Kasumi-1 (cell line): ENCODE results near the gene NHERF2.
"Not testable (repeated sequence)": the region's sequence is repeated elsewhere in the genome, so short reads cannot be mapped to it uniquely, and the experiment has no call there.

ENCODE experiments used
- DNase-seq, 2 experiments: peaks; one replicate each; lab custom pipeline; 2025; lab: John Stamatoyannopoulos, UW

Gene NHERF2

DNA sequence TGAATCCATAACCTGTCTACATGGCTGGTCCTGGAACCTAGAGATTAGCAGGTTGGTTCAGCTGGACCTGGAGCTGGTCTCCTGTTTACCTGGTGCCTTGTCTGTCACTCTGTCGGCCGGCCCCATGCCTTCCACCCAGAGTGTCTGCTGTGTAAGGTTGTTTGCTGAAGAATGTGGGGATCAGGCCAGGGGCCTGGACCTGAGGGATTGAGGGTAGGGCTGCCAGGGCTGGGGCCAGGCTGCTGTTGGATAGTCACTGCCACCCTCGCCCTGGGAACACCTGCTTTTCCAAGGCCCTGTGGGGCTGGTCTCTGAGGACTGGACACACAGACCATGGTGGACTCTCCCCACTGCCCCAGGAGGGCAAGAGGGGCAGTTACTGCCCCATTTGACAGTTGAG is 1.4 kb downstream of the NHERF2 start:
- no peak for DNase-seq

DNA sequence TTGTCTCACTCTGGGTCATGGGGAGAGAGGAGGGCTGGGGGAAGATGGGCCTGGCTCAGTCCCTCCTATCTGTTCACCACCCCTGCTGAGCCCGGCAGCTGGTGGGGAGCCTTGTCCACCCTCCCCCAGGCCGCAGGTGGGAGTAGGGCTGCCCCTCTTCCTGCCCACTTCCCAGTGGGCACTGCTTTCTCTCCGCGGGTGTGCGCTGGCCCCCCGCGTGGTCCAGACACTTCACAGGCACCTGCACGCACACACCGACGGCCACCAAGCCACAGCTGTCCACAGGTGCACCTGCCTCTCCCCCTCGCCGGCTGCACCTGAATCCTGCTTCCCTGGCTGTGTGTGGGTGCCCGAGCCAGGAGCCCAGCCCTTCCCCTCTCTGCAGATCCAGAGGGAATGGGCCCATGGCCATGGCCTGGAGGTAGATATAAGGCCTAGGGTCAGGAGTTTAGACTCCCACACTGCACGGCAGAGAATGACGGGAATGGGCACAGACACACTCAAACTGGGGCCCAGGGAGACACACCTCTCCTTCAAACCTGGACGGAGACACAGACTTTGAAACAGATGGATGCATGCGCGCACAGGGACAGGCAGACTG is 2.0 kb downstream of the NHERF2 start:
- no peak for DNase-seq

DNA sequence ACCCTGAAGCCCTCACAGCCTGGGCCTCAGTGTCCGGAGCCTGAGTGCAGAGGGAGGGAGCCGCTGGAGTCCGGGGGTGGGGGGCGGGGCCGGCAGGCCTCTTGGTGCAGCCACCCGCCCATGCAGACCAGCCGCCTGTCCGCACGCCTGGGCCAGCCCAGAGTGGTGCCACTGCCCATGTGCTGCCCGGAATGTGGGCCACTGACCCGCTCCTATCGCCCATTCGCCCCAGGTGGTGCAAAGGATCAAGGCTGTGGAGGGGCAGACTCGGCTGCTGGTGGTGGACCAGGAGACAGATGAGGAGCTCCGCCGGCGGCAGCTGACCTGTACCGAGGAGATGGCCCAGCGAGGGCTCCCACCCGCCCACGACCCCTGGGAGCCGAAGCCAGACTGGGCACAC is 2.6 kb downstream of the NHERF2 start:
- no peak for DNase-seq

DNA sequence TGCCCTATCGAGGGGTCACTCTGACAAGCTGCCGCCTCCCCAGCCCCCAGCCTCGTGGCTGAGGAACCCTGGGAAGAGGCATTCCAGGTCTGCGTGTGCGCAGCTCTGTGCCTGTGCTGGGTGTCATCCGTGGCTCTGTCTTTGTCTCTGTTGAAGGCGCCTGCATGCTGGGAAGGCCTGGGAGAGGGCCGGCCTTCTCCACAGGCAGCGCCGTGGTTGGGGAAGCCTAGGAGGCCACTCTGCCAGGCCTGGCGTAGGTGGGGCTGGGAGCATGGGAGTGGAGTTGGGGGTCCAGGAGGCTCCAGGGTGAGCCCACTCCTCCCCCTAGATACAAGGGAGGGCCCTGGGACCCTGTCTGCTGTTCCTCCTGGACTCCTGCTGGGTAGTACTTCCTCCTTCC is 3.3 kb downstream of the NHERF2 start:
- no peak for DNase-seq

DNA sequence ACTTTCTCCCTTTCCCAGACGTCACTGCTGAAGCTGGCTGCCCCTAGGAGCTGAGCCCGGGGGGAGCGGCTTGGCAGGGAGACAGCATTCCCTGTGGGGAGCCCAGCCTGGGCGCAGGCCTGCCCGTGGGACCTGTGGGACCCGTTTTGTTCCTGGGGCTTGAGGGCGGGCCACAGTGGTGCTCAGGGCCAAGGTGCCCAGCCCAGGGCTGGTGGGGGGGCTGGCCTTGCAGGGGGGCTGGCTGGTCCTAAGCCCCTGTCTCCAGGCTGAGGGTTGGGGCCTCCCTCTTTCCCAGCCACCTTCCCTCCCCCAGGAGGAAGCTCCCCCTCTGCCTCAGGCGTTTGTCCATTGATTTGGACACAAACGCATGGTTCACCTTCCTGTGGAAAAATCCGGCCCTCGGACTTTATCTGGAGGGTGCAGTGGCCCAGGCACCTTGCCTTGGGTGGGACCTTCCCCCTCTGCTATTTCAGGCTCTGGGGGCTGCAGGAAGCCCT is 4.4 kb downstream of the NHERF2 start:
- DNase-seq: no peak

DNA sequence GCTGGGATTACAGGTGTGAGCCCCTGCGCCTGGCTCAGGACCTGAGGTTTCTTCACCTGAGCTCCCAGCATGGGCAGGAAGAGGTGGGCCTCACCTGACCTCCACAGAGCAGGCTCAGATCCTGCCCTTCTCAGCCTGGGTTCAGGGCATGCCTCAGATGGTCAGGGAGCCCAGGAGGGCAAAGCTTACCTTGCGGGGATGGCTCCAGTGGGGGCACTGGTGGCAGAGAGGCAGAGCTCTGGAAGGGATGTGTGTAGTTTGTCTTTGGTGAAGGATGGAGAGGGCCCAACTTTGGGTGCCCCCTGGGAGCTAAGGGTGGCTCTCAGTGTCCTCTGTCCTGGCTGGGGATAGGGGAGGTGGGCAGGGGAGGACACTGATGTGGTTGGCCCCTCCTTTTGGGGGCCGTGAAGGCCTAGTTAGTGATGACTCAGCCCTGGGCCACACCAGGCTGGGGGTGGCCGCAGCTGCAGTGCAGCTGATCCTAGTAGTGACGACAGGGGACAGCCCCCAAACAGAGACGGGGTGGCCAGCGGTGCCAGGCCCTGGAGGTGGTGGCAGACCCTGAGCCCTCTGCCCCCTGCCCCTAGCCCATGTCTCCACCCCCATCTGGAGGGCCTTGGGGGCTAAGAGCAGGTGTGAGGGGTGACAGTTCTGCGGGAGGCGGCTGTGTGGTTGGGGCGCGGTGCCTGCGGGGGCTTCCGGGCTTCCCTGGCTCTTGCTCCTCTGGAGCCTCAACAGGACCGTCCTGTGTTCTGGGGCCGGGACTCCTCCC is 5.8 kb downstream of the NHERF2 start:
- no peak for DNase-seq

DNA sequence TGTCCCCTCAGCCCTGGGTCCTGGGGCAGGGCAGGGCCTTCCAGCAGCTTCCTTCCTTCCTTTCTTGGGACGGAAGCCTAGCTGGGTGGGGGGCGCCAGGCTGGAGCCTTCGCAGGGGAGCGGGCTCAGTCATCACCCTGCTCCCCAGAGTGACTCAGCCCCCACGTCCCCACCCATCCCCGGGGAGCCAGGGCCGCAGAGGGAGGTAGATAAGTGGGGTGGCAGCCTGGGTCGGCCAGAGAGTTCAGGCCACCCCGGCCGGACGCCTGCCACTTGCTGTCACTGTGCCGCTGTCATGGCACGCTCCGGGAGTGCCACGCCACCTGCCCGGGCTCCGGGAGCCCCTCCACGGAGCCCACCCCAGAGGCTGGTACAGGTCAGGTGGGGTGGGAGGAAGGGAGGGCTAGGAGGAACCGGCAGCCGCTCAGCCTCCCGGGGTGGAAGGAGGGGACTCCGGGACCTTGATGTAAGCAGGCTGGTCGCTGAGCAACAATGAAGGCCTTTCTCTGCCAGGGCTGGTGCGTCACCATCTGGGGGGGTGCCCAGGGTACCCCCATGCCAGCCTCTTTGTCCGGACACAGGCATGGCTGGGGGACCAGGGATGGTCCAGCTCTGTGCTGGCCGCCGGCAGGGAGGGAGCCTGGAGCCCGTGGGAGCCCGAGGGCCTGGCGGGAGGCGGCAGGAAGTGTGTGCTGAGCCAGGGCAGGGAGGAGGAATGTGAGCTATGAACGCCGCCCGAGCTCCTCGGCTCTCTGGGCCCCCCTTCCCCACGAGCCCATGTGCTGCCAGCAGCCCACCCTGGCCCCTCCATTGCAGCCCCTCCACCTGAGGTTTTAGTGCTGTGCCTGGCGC is 6.6 kb downstream of the NHERF2 start:
- DNase-seq: no peak

DNA sequence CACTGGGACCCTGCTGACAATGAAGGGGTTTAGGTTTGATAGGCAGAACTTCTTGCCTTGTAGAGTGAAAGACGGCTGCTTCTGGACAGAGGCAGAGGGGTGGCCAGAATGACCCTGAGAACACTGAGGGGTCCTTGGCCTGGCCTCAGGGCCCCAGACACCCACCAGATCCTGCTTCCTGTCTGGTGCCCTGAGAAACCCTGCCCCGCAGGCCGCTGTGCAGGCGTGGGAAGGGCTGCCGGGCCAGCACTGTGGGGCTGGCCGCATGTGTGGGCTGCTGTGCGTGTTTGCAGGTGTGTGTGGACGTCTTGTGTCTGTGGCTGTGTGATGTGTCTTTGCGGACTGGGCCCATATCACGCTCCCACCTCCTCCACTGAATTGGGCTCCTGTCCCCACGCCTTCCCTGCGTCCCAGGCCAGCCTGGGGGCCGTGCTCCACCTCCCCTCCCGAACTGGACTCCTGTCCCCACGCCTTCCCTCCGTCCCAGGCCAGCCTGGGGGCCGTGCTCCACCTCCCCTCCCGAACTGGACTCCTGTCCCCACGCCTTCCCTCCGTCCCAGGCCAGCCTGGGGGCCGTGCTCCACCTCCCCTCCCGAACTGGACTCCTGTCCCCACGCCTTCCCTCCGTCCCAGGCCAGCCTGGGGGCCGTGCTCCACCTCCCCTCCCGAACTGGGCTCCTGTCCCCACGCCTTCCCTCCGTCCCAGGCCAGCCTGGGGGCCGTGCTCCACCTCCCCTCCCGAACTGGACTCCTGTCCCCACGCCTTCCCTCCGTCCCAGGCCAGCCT is 7.4 kb downstream of the NHERF2 start:
- not testable (repeated sequence) for DNase-seq

DNA sequence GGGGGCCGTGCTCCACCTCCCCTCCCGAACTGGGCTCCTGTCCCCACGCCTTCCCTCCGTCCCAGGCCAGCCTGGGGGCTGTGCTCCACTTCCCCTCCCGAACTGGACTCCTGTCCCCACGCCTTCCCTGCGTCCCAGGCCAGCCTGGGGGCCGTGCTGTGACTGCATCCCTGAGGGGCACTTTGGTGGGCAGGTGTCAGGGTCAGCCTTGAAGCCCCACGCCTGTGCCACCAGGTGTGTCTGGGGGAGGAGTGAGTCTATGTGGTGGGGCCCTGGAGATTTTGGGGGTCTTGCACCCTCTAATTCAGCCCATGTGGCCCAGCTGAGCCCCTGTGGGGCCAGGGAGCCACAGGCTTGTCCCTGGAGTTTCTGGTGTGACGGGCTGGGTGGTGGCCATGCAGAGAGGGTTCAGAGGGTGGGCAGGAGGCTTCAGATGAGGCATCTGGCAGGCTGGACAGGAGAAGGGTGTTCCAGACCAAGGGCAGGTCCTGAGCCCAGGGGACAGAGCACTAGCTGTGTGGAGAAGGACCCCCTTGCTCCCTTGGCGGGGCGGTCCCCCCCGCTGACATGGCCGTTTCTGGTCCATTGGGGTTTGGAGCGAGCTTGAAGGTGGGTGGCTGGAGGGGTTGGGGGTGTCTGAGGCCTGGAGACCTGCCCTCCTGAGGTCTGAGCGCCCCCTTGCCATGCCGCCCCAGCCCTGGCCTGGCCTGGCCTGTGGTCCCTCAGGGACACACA is 8.2 kb downstream of the NHERF2 start:
- no peak for DNase-seq

DNA sequence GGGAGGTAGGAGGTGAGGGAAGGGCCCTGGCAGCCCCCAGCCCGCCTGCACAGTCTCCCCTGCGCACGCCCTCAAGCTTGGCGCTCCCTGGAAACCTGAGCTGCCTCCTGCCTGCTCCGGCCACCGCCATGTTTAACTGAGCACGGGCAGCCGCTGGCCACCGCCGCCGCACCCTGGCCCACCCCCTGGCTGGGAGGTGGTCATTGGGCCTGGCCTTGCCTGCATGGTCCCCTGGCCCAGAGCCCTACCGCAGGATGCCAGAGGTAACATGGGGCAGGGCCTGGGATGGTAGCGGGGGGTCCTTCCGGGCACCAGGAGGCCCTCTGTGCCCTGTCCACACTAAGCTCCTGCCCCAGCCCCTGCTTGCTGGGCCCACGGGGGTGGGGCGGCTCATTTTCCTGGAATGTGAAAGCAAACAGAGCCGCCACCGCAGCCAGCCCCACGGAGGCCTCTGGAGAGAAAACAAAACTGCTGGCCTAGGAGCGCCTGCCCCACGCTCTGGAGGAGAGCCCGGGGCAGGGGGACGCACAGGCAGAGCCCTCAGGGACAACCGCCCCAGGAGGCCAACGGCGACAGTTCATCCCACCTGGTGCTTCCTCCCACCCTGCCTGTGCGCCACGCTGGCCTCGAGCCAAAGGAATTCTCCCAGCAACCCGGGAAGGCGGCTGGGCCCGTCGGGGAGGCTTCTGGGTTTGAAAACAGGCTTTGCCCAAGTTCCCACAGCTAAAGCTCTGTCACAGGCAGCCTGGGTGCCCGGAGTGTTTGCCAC is 8.9 kb downstream of the NHERF2 start:
- DNase-seq: no peak

DNA sequence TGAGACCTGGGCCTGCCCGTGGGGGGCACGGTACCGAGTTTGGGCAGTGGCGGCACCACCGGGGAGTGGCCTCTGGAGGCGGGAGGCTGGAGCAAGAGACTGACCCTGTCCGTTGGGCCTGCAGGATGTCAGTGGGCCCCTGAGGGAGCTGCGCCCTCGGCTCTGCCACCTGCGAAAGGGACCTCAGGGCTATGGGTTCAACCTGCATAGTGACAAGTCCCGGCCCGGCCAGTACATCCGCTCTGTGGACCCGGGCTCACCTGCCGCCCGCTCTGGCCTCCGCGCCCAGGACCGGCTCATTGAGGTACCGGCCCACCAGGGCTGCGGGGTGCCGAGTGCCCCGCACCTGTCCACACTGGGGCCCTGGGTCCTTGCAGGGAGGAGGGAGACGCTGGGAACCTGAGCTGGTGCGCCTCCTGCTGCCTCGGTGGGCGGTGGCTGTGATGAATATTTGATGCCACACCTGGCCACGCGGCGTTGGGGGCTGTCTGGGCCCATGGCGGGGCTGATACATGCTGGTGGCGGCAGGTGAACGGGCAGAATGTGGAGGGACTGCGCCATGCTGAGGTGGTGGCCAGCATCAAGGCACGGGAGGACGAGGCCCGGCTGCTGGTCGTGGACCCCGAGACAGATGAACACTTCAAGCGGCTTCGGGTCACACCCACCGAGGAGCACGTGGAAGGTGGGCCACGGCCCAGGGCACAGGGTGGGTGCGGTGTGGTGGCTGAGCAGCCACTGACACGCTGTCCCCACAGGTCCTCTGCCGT is 9.7 kb downstream of the NHERF2 start:
- no peak for DNase-seq

DNA sequence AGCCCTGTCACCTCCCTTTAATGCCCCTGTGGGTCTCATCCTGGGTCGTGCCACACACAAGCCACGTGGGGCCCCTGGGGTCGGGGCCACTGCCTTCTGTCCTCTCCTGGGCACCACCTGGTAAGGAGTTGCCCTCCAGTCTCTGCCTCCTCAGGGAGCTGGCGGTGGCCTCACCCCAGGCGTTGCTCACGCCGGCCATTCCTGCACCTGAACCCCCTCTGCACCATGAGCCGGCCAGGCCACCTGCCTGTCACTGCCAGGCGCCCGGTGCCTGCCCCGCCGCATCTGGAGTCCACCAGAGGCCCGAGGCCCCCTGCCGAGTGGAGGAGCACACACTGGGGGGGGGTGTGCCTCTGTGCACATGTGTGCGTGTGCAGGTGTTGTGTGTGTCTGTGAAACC is 10.4 kb downstream of the NHERF2 start:
- no peak for DNase-seq

DNA sequence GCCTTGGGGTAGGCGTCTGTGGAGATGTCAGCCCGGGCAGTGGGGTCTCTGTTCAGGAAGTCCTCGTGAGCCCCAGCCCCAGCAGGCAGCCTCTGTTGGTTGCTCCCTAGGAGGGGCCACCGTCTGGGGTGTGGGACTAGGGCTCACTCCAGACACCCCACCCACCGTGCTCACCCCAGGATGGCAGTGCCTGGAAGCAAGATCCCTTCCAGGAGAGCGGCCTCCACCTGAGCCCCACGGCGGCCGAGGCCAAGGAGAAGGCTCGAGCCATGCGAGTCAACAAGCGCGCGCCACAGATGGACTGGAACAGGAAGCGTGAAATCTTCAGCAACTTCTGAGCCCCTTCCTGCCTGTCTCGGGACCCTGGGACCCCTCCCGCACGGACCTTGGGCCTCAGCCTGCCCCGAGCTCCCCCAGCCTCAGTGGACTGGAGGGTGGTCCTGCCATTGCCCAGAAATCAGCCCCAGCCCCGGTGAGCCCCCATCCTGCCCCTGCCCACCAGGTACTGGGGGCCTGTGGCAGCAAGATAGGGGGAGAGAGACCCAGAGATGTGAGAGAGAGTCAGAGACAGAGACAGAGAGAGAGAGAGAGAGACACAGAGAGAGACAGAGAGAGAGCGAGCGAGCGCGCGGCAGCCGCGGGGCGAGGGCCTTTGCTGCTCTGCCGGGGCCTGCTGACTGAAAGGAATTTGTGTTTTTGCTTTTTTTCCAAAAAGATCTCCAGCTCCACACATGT is 11.1 kb downstream of the NHERF2 start:
- DNase-seq: no peak

DNA sequence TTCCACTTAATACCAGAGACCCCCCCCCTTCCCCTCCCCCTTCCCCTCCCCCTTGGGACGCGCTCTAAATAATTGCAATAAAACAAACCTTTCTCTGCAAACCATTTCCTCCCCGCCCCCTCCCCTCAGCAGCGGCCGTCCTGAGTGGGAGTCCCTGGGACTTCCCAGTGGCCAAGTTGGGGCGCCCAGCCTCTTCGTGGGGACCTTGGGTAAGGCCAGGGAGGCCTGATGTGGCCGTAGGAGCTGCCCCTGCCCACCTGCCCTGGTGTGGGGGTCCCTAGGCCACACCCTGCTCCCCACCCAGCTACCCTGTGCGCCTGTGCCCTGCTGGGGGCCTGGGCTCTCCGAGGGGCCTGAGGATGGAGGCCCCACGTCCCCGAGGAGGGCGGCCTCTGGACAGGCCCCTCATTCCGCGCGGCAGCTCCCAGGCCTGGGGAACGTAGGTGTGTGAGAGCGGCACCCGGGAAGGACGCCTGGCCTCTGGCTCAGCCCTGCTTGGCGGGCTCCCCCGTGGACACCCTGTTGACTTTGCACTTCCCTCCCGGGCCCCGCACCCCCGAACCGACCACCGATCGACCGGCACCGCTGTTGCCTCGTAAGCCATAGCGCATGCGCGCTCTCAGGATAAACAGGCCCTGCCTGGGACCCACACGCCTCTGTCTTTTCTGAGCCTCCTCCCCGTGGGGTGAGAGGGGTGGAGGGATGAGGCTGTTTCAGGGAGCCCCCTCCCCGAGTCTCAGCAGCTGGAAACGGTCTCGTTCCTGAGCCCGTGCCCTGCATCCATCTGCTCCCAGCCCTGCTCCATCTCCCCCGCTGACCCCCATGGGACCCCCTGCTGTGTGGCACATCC is 11.9 kb downstream of the NHERF2 start:
- no peak for DNase-seq

DNA sequence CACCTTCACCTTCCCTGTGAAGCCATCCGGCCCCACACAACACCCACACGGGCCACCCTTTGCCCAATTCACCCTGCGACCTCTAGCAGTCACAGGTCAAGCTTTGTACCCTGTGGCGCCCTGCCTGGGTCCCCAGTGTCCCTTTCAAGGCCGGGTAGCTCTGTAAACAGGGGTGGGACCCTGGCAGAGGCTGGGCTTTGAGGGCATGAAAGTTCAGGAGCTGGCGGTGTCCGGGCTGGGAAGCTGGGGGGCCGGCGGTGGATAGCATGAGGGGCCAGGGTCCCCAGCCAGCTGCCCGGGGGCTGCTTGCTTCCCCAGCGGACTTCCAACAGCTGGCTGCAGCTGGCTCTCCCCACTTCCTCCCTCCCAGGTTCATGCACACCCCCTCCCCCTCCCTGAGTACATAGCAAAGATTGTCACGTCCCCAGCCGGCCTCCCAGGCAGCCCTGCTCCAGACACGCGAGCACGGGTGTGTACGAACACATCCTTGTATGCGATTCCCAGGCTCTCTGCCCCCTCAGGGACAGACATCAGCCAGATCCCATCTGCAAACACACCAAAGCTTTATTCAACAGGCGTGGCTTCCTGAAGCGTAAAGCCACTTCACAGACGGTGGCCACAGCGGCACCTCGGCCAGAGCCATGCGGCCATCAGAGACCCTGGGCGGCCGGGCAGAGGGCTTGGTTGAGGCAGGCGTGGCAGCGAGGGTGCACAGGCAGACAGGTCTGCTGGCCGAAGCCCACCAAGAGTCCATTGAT is 12.8 kb downstream of the NHERF2 start:
- DNase-seq: no peak

DNA sequence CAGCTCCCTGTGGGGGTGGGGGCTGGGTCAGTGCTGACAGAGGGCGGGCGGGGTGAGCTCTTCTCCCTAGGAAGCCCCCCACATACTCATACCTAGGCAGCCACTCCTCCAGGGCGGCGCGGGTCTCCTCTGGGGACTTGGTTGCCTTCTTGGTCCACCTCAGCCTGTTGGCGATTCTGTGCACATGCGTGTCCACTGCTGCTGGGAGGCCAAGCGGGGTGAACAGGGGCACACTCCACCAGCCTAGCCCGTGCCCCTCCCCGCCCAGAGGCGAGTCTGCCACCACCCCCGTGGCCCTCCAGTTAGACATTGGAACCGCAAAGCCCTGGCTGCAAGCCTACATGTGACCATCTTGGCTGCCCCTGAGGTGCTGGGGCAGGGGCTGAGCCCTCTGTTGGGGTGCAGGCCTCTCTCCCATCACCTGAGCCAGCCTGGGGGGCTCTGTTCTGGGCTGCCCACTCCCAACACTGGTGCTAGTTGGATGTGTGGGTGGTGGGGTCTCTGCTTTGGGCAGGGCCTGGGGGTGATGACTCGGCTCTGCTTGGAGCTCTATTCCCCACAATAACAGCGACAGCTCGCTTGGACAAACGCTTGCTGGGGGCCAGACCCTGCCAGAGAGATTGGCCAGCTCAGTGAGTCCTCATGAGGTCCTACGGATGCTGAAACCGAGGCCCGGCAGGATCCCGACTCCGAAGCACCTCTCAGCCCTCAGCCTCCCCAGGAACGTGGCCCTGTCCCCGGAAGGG is 13.5 kb downstream of the NHERF2 start:
- no peak for DNase-seq
